ENCODE measurements around the gene NCAPD2. TPM values are rescaled to one million over a fixed set of nuclear protein-coding genes. Genes with fewer than 3 reads are reported as not detected.
A peak's percentile ranks its signal among the peaks of the same experiment; 100 is the strongest.
"Not testable (repeated sequence)": the region's sequence is repeated elsewhere in the genome, so short reads cannot be mapped to it uniquely, and the experiment has no call there.

NCAPD2 gene
- total RNA-seq, 4 donors from 2014 or later: 18.5 to 25.9 (median 22.5) TPM

GRCh38 chr12:6472491-6472890 is 21.4 kb upstream of the NCAPD2 start:
- peak in 1 of 2 donors; percentile 76 for DNase-seq (ENCODE audit: low spot score in 2 of 2)
- TF ChIP-seq CTCF (IDR thresholded peaks at IDR 0.05): no peak
- TF ChIP-seq POLR2A (IDR thresholded peaks at IDR 0.05): no peak
- WGBS, 2 donors: 72 to 82% methylated on average over 11 of the region's 11 CpGs
- intact Hi-C loops (cut with DNase I; ENCODE audit: low total_unique reads): no loop called here
- H3K4me3 ChIP-seq (ENCODE audit: low read depth, poor library complexity, severe bottlenecking): no peak overlapping the region

DNA sequence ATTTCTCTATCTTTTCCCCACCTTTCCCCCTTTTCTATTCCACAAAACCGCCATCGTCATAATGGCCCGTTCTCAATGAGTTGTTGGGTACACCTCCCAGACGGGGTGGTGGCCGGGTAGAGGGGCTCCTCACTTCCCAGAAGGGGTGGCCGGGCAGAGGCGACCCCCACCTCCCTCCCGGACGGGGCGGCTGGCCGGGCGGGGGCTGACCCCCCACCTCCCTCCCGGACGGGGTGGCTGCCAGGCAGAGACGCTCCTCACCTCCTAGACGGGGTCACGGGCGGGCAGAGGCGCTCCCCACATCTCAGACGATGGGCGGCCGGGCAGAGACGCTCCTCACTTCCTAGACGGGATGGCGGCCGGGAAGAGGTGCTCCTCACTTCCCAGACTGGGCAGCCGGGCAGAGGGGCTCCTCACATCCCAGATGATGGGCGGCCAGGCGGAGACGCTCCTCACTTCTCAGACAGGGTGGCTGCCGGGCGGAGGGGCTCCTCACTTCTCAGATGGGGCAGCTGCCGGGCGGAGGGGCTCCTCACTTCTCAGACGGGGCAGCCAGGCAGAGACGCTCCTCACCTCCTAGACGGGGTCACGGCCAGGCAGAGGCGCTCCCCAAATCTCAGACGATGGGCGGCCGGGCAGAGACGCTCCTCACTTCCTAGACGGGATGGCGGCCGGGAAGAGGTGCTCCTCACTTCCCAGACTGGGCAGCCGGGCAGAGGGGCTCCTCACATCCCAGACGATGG is 18.5 kb upstream of the NCAPD2 start:
- 86 to 90% methylated on average over 17 to 39 of the region's 48 CpGs for WGBS, 2 donors
- intact Hi-C loops (cut with DNase I; ENCODE audit: low total_unique reads); H3K4me3 ChIP-seq (ENCODE audit: low read depth, poor library complexity, severe bottlenecking): not testable (repeated sequence)
- DNase-seq (ENCODE audit: low spot score in 2 of 2): peak in 1 of 2 donors; percentile 71

- H3K4me3 ChIP-seq (ENCODE audit: low read depth, poor library complexity, severe bottlenecking): no peak overlapping the region
- 50 to 52% methylated on average over 3 of the region's 3 CpGs for WGBS, 2 donors
- no peak for DNase-seq (ENCODE audit: low spot score in 2 of 2)
- no peak for TF ChIP-seq POLR2A (IDR thresholded peaks at IDR 0.05)
- no peak for TF ChIP-seq CTCF (IDR thresholded peaks at IDR 0.05)
- intact Hi-C loops (cut with DNase I; ENCODE audit: low total_unique reads): no loop called here
These were observed 17.4 kb upstream of the NCAPD2 start for GRCh38 chr12:6476489-6476888.

- DNase-seq (ENCODE audit: low spot score in 2 of 2): peak in 1 of 2 donors; percentile 69
- intact Hi-C loops (cut with DNase I; ENCODE audit: low total_unique reads); H3K4me3 ChIP-seq (ENCODE audit: low read depth, poor library complexity, severe bottlenecking): not testable (repeated sequence)
- 92 to 95% methylated on average over 35 to 37 of the region's 37 CpGs for WGBS, 2 donors
These were observed 16.1 kb upstream of the NCAPD2 start for GRCh38 chr12:6477601-6478377.

- DNase-seq (ENCODE audit: low spot score in 2 of 2): peak in 1 of 2 donors; percentile 84
- H3K4me3 ChIP-seq (ENCODE audit: low read depth, poor library complexity, severe bottlenecking): no peak overlapping the region
- no peak for TF ChIP-seq POLR2A (IDR thresholded peaks at IDR 0.05)
- TF ChIP-seq CTCF (IDR thresholded peaks at IDR 0.05): no peak
- intact Hi-C loops (cut with DNase I; ENCODE audit: low total_unique reads): no loop called here
- WGBS, 2 donors: 87 to 89% methylated on average over 18 to 20 of the region's 20 CpGs
These were observed 15.5 kb upstream of the NCAPD2 start for GRCh38 chr12:6478416-6478815.

GRCh38 chr12:6488240-6488639 is 5.7 kb upstream of the NCAPD2 start:
- 66 to 77% methylated on average over 1 of the region's 1 CpG for WGBS, 2 donors
- intact Hi-C loops (cut with DNase I; ENCODE audit: low total_unique reads): no loop called here
- H3K4me3 ChIP-seq (ENCODE audit: low read depth, poor library complexity, severe bottlenecking): no peak overlapping the region
- DNase-seq (ENCODE audit: low spot score in 2 of 2): peak in 1 of 2 donors; percentile 57
- TF ChIP-seq POLR2A (IDR thresholded peaks at IDR 0.05): no peak

GRCh38 chr12:6489449-6489848 is 4.5 kb upstream of the NCAPD2 start:
- WGBS, 2 donors: 60 to 67% methylated on average over 4 of the region's 4 CpGs
- intact Hi-C loops (cut with DNase I; ENCODE audit: low total_unique reads): no loop called here
- no peak for DNase-seq (ENCODE audit: low spot score in 2 of 2)

DNA sequence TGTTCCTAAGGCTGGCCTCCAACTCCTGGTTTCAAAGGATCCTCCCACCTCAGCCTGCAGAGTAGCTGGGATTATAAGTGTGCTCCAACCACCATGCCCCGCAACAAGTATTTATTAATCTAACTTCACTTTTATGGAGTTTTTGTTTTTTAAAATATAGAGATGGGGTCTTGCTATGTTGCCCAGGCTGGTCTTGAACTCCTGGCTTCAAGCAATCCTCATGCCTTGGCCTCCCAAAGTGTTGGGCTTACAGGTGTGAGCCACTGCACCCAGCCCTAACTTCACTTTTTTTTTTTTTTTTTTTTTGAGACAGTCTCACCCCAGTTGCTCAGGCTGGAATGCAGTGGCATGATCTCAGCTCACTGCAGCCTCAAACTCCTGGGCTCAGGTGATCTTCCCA is 3.2 kb upstream of the NCAPD2 start:
- H3K4me3 ChIP-seq (ENCODE audit: low read depth, poor library complexity, severe bottlenecking); intact Hi-C loops (cut with DNase I; ENCODE audit: low total_unique reads); DNase-seq (ENCODE audit: low spot score in 2 of 2): not testable (repeated sequence)
- WGBS, 2 donors: 96 to 100% methylated on average over 1 of the region's 1 CpG

More at GRCh38 chr12:6489449-6489848, 4.5 kb upstream of the NCAPD2 start:
- TF ChIP-seq CTCF (IDR thresholded peaks at IDR 0.05): no peak
- H3K4me3 ChIP-seq (ENCODE audit: low read depth, poor library complexity, severe bottlenecking): no peak overlapping the region
